Testis (tissue), 2 donors: ENCODE measurements around the gene STK40.

Source experiments
- POLR2A ChIP-seq: fragments of 450-650 bp; IDR thresholded peaks from one replicate; pipeline ENCODE4 v1.6.1; 2017; ENCODE audit warnings: antibody characterized with exemption, mild to moderate bottlenecking, moderate library complexity
- TF ChIP-seq, protein P1 (sequence below), 3 experiments: fragments of 450-650 bp in 2 of 3; fragments of 200-600 bp in 1 of 3; sonication (generic) in 1 of 3; IDR thresholded peaks; one replicate each; pipeline ENCODE4 v1.5.1; 2016 to 2019; ENCODE audit warnings: antibody characterized with exemption in 3 of 3, mild to moderate bottlenecking in 2 of 3, moderate library complexity in 1 of 3

DNA sequence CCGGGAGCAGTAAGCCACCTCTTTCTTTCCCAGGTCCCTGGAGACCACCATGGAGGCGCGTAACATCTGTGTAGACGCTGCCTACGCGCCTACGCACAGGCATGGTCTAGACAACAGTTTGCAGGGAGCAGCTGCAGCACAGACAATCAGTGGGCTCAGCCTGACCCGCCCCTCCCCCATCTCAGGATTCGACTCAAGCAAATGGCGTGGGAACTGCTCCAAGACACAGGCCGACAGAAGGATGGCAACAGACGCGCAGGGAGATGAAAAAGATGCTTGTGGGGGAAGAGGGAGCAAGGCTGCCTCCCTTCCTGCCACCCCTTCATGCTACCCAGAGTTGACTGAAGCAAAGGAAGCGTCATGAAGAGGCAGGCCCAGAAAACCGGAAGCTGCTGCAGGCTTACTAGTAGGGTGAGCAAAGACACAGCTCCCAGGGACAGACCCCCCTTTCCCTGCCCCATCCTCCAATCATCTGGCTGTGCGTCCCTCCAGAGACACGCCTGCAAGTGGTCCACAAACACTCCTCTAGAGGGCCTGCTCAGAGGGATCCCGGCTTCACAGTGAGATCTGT lies 19.5 kb downstream of the STK40 start:
- TF ChIP-seq, protein P1, sequence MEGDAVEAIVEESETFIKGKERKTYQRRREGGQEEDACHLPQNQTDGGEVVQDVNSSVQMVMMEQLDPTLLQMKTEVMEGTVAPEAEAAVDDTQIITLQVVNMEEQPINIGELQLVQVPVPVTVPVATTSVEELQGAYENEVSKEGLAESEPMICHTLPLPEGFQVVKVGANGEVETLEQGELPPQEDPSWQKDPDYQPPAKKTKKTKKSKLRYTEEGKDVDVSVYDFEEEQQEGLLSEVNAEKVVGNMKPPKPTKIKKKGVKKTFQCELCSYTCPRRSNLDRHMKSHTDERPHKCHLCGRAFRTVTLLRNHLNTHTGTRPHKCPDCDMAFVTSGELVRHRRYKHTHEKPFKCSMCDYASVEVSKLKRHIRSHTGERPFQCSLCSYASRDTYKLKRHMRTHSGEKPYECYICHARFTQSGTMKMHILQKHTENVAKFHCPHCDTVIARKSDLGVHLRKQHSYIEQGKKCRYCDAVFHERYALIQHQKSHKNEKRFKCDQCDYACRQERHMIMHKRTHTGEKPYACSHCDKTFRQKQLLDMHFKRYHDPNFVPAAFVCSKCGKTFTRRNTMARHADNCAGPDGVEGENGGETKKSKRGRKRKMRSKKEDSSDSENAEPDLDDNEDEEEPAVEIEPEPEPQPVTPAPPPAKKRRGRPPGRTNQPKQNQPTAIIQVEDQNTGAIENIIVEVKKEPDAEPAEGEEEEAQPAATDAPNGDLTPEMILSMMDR (IDR thresholded peaks at IDR 0.05) = no peak
- TF ChIP-seq POLR2A = no peak
